H1 (cell line): ENCODE data around the gene SYNE4. TPM values are rescaled to one million over a fixed set of nuclear protein-coding genes. Genes with fewer than 3 reads are reported as not detected.

Experiments used
- ASH2L ChIP-seq: fragments of 200-600, 300-600 bp; sonication (generic); IDR thresholded peaks from one replicate; pipeline ENCODE4 v1.7.1; 2017; ENCODE audit warnings: low read length
- BACH1 ChIP-seq: IDR thresholded peaks from 2 replicates; pipeline ENCODE4 v1.6.1; 2012; ENCODE audit warnings: low read length, improper control_type of control experiment
- BRCA1 ChIP-seq: IDR thresholded peaks from 2 replicates; pipeline ENCODE4 v1.6.1; 2012; ENCODE audit warnings: low read depth, low read length, improper control_type of control experiment
- CEBPB ChIP-seq: IDR thresholded peaks from 2 replicates; pipeline ENCODE4 v1.6.1; 2012; ENCODE audit warnings: low read depth, low read length
- CHD2 ChIP-seq: IDR thresholded peaks from 2 replicates; pipeline ENCODE4 v1.6.1; 2012; ENCODE audit warnings: low read length, improper control_type of control experiment
- EZH2 ChIP-seq: fragments of 200-600 bp; sonication (generic); IDR thresholded peaks from 2 replicates; pipeline ENCODE4 v1.7.1; 2012; ENCODE audit warnings: low read depth, mild to moderate bottlenecking, moderate library complexity, low read length, inconsistent platforms; ENCODE audit not compliant: severe bottlenecking
- FOSL1 ChIP-seq: IDR thresholded peaks from 2 replicates; pipeline ENCODE4 v1.6.1; 2011; ENCODE audit warnings: mild to moderate bottlenecking, low read depth, low read length, moderate library complexity; ENCODE audit not compliant: insufficient read depth
- HDAC6 ChIP-seq: IDR thresholded peaks from one replicate; pipeline ENCODE4 v1.7.1; 2012; ENCODE audit warnings: low read depth, mild to moderate bottlenecking, inconsistent platforms, low read length, moderate library complexity
- JUN ChIP-seq: IDR thresholded peaks from 2 replicates; pipeline ENCODE4 v1.6.1; 2011; ENCODE audit warnings: low read depth, mild to moderate bottlenecking, improper control_type of control experiment, low read length
- KDM1A ChIP-seq: fragments of 200-600, 300-600 bp; sonication (generic); IDR thresholded peaks from 2 replicates; pipeline ENCODE4 v1.7.1; 2016; ENCODE audit warnings: mild to moderate bottlenecking, low read length, borderline replicate concordance
- KDM4A ChIP-seq: IDR thresholded peaks from one replicate; pipeline ENCODE4 v1.7.1; 2012; ENCODE audit warnings: low read depth, mild to moderate bottlenecking, moderate library complexity, low read length, inconsistent platforms; ENCODE audit not compliant: severe bottlenecking
- KDM5A ChIP-seq: fragments of 200-600 bp; IDR thresholded peaks from 2 replicates; pipeline ENCODE4 v1.7.1; 2012; ENCODE audit warnings: mild to moderate bottlenecking, low read length, inconsistent platforms, mixed read lengths
- NANOG ChIP-seq: IDR thresholded peaks from 2 replicates; pipeline ENCODE4 v1.6.1; 2011; ENCODE audit warnings: low read length, low read depth, mild to moderate bottlenecking, inconsistent platforms; ENCODE audit not compliant: insufficient read depth, poor library complexity, severe bottlenecking
- NRF1 ChIP-seq: IDR thresholded peaks from 2 replicates; pipeline ENCODE4 v1.6.1; 2011; ENCODE audit warnings: mild to moderate bottlenecking, low read depth, low read length, improper control_type of control experiment
- POLR2AphosphoS5 ChIP-seq: IDR thresholded peaks from 2 replicates; pipeline ENCODE4 v1.6.1; 2011; ENCODE audit warnings: low read depth, low read length
- RAD21 ChIP-seq, 2 experiments: IDR thresholded peaks in 1 of 2; conservative IDR thresholded peaks in 1 of 2; 2 replicates each; pipeline ENCODE4 v1.6.1; 2011; ENCODE audit warnings: low read depth in 2 of 2, low read length in 2 of 2, improper control_type of control experiment in 1 of 2, inconsistent platforms in 1 of 2, mild to moderate bottlenecking in 1 of 2, moderate library complexity in 1 of 2
- RFX5 ChIP-seq: IDR thresholded peaks from 2 replicates; pipeline ENCODE4 v1.6.1; 2011; ENCODE audit warnings: low read depth, low read length, improper control_type of control experiment, borderline replicate concordance
- RNF2 ChIP-seq: fragments of 200-900, 300-1000 bp; sonication (generic); IDR thresholded peaks from 2 replicates; pipeline ENCODE4 v1.7.1; 2016; ENCODE audit warnings: borderline replicate concordance, low read depth, mild to moderate bottlenecking, antibody characterized with exemption, low read length; ENCODE audit not compliant: poor library complexity, severe bottlenecking; ENCODE audit errors: missing control alignments
- SP1 ChIP-seq: IDR thresholded peaks from 2 replicates; pipeline ENCODE4 v1.6.1; 2011; ENCODE audit warnings: low read depth, low read length
- SRF ChIP-seq: IDR thresholded peaks from 2 replicates; pipeline ENCODE4 v1.6.1; 2011; ENCODE audit warnings: mild to moderate bottlenecking, low read depth, low read length, moderate library complexity
- SUZ12 ChIP-seq: fragments of 200-600 bp; sonication (generic); IDR thresholded peaks from 2 replicates; pipeline ENCODE4 v1.6.1; 2012; ENCODE audit warnings: mild to moderate bottlenecking, inconsistent platforms, low read length, moderate library complexity, mixed read lengths
- TAF1 ChIP-seq: IDR thresholded peaks from 2 replicates; pipeline ENCODE4 v1.6.1; 2011; ENCODE audit warnings: mild to moderate bottlenecking, low read depth, low read length
- USF2 ChIP-seq: IDR thresholded peaks from 2 replicates; pipeline ENCODE4 v1.6.1; 2011; ENCODE audit warnings: low read length, improper control_type of control experiment
- polyA plus RNA-seq, 7 experiments: library from polyadenylated mRNA; depleted of rRNA in 3 of 7; stranded (reverse) in 5 of 7; unstranded in 2 of 7; fragments of >200 nt in 5 of 7; fragments of 200-250 nt in 2 of 7; gene quantifications; 1 replicate in 5 of 7; 2 replicates in 1 of 7; 4 replicates in 1 of 7; pipeline versions ENCODE4 v1.2.1 to v1.2.3, GENCODE V29; 2011 to 2013; ENCODE audit warnings: missing spikeins in 2 of 7, mixed read lengths in 2 of 7
- total RNA-seq: library from RNA; stranded (reverse); fragmentation: NEBNext Ultra II Directional; extraction: Animal tissue kit (Norgen Biotek cat#: 25700); gene quantifications from 2 replicates; pipeline ENCODE4 v1.2.1, GENCODE V29; 2021

The SYNE4 gene
- total and polyA plus RNA-seq, 2 of the 8 experiments (the other 6 are each of a cell fraction or from before 2014, with no cell fraction given) = 20.8 to 22.6 TPM

GRCh38 chr19:36054119-36054732 lies 45.6 kb upstream of the SYNE4 start, which contains the start of gene THAP8 (continued):
- TF ChIP-seq TAF1 (peak; percentile 82), FOSL1 (no peak), ASH2L (peak; percentile 62), KDM4A (peak; percentile 22), POLR2AphosphoS5 (peak; percentile 89), CEBPB (no peak), NANOG (no peak), SRF (no peak), RFX5 (no peak), BACH1 (peak; percentile 89), NRF1 (peak; percentile 54; the same call in 1 of the 2 replicates), KDM1A (no peak), BRCA1 (no peak), JUN (no peak), RAD21 (IDR thresholded peaks at IDR 0.05 in 1 of 2, conservative IDR thresholded peaks at IDR 0.05 in 1 of 2; ENCODE audit: low read depth in 2 of 2, low read length in 2 of 2) (no peak), HDAC6 (no peak), RNF2 (no peak), SP1 (no peak), USF2 (peak; percentile 99), CHD2 (no peak), SUZ12 (no peak), KDM5A (no peak), EZH2 (no peak)
